ENCODE measurements around the gene TOB2.
A peak's percentile ranks its signal among the peaks of the same experiment; 100 is the strongest.

- TF ChIP-seq CTCF (IDR thresholded peaks at IDR 0.05) (peak in 2 of 4 experiments; percentile 3 to 28), POLR2A (IDR thresholded peaks at IDR 0.05) (peak in 1 of 2 donors; percentile 68)
Measured at GRCh38 chr22:41468381-41469217, 22.0 kb upstream of the TOB2 start, which contains the start of the genes ACO2 and PHF5A.

All from uterus (tissue), 2 donors.